GM21737 (cell line): Measurements from ENCODE around the gene KCNT1.

Source experiments
- ATAC-seq: cut with Tn5 transposase; IDR thresholded peaks from one replicate; pipeline ENCODE4 v1.9.1; 2021; ENCODE audit warnings: mild to moderate bottlenecking, moderate library complexity; ENCODE audit not compliant: unreplicated experiment

Gene KCNT1

GRCh38 chr9:135840539-135840938 is 138.6 kb downstream of the KCNT1 start:
- no peak for ATAC-seq
